K562 (cell line): ENCODE results near the gene OR4X1. TPM values are rescaled to one million over a fixed set of nuclear protein-coding genes. Genes with fewer than 3 reads are reported as not detected.
A peak's percentile ranks its signal among the peaks of the same experiment; 100 is the strongest.

Experiments used
- ATF7 ChIP-seq: fragments of 450-650 bp; IDR thresholded peaks from 2 replicates; pipeline ENCODE4 v1.7.1; 2014; ENCODE audit warnings: mild to moderate bottlenecking, moderate library complexity
- CGGBP1 ChIP-seq: fragments of 250-450 bp; sonication (Bioruptor Pico); IDR thresholded peaks from 2 replicates; pipeline ENCODE4 v1.9.0; 2021; ENCODE audit warnings: mild to moderate bottlenecking
- CTCF ChIP-seq, 3 experiments: IDR thresholded peaks in 2 of 3; conservative IDR thresholded peaks in 1 of 3; 2 replicates each; pipeline ENCODE4 v1.5.1; 2011 to 2012; ENCODE audit warnings: low read length in 3 of 3, mild to moderate bottlenecking in 3 of 3, control low read depth in 2 of 3, improper control_type of control experiment in 1 of 3, inconsistent platforms in 1 of 3, low read depth in 1 of 3, mixed read lengths in 1 of 3, moderate library complexity in 1 of 3; ENCODE audit not compliant: insufficient read depth in 2 of 3
- HMG20A ChIP-seq: fragments of 450-650 bp; formaldehyde crosslinking; conservative IDR thresholded peaks from 2 replicates; pipeline ENCODE4 v1.4.0; 2020; ENCODE audit warnings: mild to moderate bottlenecking, mixed read lengths
- JUND ChIP-seq, 2 experiments: IDR thresholded peaks; 2 replicates in 1 of 2; 3 replicates in 1 of 2; pipeline ENCODE4 v1.6.1; 2011; ENCODE audit warnings: borderline replicate concordance in 2 of 2, low read depth in 2 of 2, low read length in 2 of 2, improper control_type of control experiment in 1 of 2, missing biosample characterization in 1 of 2, missing genetic modification characterization in 1 of 2, missing genetic modification reagents in 1 of 2
- MAFG ChIP-seq: fragments of 450-650 bp; conservative IDR thresholded peaks from 2 replicates; pipeline ENCODE4 v1.6.1; 2016; ENCODE audit warnings: missing genetic modification characterization, missing compliant biosample characterization
- MLX ChIP-seq, 2 experiments: fragments of 450-650 bp in 1 of 2; sonication (generic) in 1 of 2; formaldehyde crosslinking; conservative IDR thresholded peaks; 2 replicates each; pipeline versions ENCODE4 v1.4.0 to v1.8.1; 2020 to 2022; ENCODE audit warnings: mild to moderate bottlenecking in 1 of 2, missing genetic modification reagents in 1 of 2
- NELFE ChIP-seq: IDR thresholded peaks from 2 replicates; pipeline ENCODE4 v1.6.1; 2011; ENCODE audit warnings: mild to moderate bottlenecking; ENCODE audit not compliant: insufficient read depth, insufficient read length
- RAD21 ChIP-seq, 2 experiments: fragments of 250-450 bp in 1 of 2; fragments of 450-650 bp in 1 of 2; sonication (Bioruptor Pico) in 1 of 2; formaldehyde crosslinking in 1 of 2; IDR thresholded peaks in 1 of 2; conservative IDR thresholded peaks in 1 of 2; 2 replicates each; pipeline versions ENCODE4 v1.4.0 to v1.8.0; 2020 to 2022; ENCODE audit warnings: mild to moderate bottlenecking in 2 of 2, moderate library complexity in 1 of 2
- TSC22D4 ChIP-seq: fragments of 450-650 bp; IDR thresholded peaks from 2 replicates; pipeline ENCODE4 v1.6.1; 2016; ENCODE audit warnings: missing genetic modification characterization, missing biosample characterization, control low read depth
- ZNF239 ChIP-seq: fragments of 250-450 bp; sonication (Bioruptor Pico); IDR thresholded peaks from 2 replicates; pipeline ENCODE4 v1.4.0; 2020; ENCODE audit warnings: mild to moderate bottlenecking
- ZNF24 ChIP-seq: fragments of 450-650 bp; IDR thresholded peaks from 2 replicates; pipeline ENCODE4 v1.6.1; 2016
- polyA plus RNA-seq, 8 experiments: library from polyadenylated mRNA; depleted of rRNA in 4 of 8; stranded (reverse) in 5 of 8; unstranded in 3 of 8; fragments of >200 nt; fragmentation: Nextera tagmentation in 2 of 8; fragmentation: Illumina TruSeq in 1 of 8; extraction: Ambion mirVana in 2 of 8; extraction: Trizol in 1 of 8; gene quantifications; 2 replicates each; pipeline versions ENCODE4 v1.2.1 to v1.2.3, GENCODE V29; 2011 to 2014; ENCODE audit warnings: inconsistent platforms in 1 of 8, missing spikeins in 1 of 8
- total RNA-seq, 7 experiments: library from RNA; depleted of rRNA in 6 of 7; stranded (reverse); fragments of >200 nt in 6 of 7; fragmentation: Illumina TruSeq in 2 of 7; extraction: Trizol in 2 of 7; gene quantifications; 2 replicates each; pipeline versions ENCODE4 v1.2.1 to v1.2.3, GENCODE V29; 2011 to 2021; ENCODE audit warnings: low replicate concordance in 1 of 7

The OR4X1 gene
- total and polyA plus RNA-seq, 9 of the 15 experiments (the other 6 are each of a cell fraction or from before 2014, with no cell fraction given) = not detected

- no peak for TF ChIP-seq TSC22D4
- TF ChIP-seq ZNF239 (CRISPR knock-in tag) = no peak
- no peak for TF ChIP-seq NELFE
- TF ChIP-seq ZNF24 = no peak
- TF ChIP-seq ATF7 = no peak
- no peak for TF ChIP-seq CGGBP1
- TF ChIP-seq CTCF (IDR thresholded peaks at IDR 0.05 in 2 of 3, conservative IDR thresholded peaks at IDR 0.05 in 1 of 3; ENCODE audit: insufficient read depth in 2 of 3, low read depth in 1 of 3, low read length in 3 of 3) = peak; percentile 70 to 78 (median 72)
- TF ChIP-seq RAD21 (CRISPR knock-in tag; conservative IDR thresholded peaks at IDR 0.05 in 1 of 2, IDR thresholded peaks at IDR 0.05 in 1 of 2) = peak; percentile 66 to 81
- no peak for TF ChIP-seq MLX (CRISPR knock-in tag; conservative IDR thresholded peaks at IDR 0.05)
- no peak for TF ChIP-seq JUND (IDR thresholded peaks at IDR 0.05; ENCODE audit: borderline replicate concordance, low read depth, low read length)
- no peak for TF ChIP-seq JUND (tag; IDR thresholded peaks at IDR 0.05; ENCODE audit: borderline replicate concordance, low read depth, low read length)
- TF ChIP-seq MAFG (tag) = no peak
- TF ChIP-seq HMG20A (CRISPR knock-in tag) = no peak
- TF ChIP-seq, all 486 proteins: peak for 8
Observed at GRCh38 chr11:48307760-48308386, 44.2 kb downstream of the OR4X1 start (continued).
